KOPT-K1 (cell line): ENCODE data around the gene POLR2A.

ENCODE experiments used
- H3K27ac ChIP-seq: fragments of 200-600 bp; sonication (generic); 2 replicates; pipeline ENCODE4 v1.5.1; 2016; ENCODE audit warnings: antibody characterized with exemption, mild to moderate bottlenecking, low read depth, low read length; ENCODE audit not compliant: poor library complexity, severe bottlenecking
- H3K36me3 ChIP-seq: fragments of 200-600 bp; sonication (generic); 2 replicates; pipeline ENCODE4 v1.5.1; 2017; ENCODE audit warnings: antibody characterized with exemption, mild to moderate bottlenecking, low read length, moderate library complexity; ENCODE audit not compliant: insufficient read depth
- H3K9me3 ChIP-seq: fragments of 200-600 bp; sonication (generic); 2 replicates; pipeline ENCODE4 v1.5.1; 2017; ENCODE audit warnings: antibody characterized with exemption, low read length, mild to moderate bottlenecking; ENCODE audit not compliant: insufficient read depth, poor library complexity, severe bottlenecking

The POLR2A gene

GRCh38 chr17:7538050-7538449, 53.9 kb downstream of the POLR2A start:
- Histone ChIP-seq H3K9me3 (peaks cover 18% of the 10 kb centered on the region), H3K36me3 (no peaks in the 10 kb centered on the region), H3K27ac (no peak overlapping the region)

- H3K9me3 ChIP-seq: peaks cover 18% of the 10 kb centered on the region
- H3K27ac ChIP-seq: no peak overlapping the region
- H3K36me3 ChIP-seq: no peaks in the 10 kb centered on the region
Observed at GRCh38 chr17:7538891-7539545, 54.9 kb downstream of the POLR2A start.

- peaks cover 18% of the 10 kb centered on the region for H3K9me3 ChIP-seq
- no peaks in the 10 kb centered on the region for H3K36me3 ChIP-seq
- H3K27ac ChIP-seq: no peak overlapping the region
Observed at GRCh38 chr17:7541074-7541621, 57.0 kb downstream of the POLR2A start.

GRCh38 chr17:7544911-7545310, 60.7 kb downstream of the POLR2A start:
- Histone ChIP-seq H3K36me3 (no peaks in the 10 kb centered on the region), H3K9me3 (no peaks in the 10 kb centered on the region), H3K27ac (no peak overlapping the region)

DNA sequence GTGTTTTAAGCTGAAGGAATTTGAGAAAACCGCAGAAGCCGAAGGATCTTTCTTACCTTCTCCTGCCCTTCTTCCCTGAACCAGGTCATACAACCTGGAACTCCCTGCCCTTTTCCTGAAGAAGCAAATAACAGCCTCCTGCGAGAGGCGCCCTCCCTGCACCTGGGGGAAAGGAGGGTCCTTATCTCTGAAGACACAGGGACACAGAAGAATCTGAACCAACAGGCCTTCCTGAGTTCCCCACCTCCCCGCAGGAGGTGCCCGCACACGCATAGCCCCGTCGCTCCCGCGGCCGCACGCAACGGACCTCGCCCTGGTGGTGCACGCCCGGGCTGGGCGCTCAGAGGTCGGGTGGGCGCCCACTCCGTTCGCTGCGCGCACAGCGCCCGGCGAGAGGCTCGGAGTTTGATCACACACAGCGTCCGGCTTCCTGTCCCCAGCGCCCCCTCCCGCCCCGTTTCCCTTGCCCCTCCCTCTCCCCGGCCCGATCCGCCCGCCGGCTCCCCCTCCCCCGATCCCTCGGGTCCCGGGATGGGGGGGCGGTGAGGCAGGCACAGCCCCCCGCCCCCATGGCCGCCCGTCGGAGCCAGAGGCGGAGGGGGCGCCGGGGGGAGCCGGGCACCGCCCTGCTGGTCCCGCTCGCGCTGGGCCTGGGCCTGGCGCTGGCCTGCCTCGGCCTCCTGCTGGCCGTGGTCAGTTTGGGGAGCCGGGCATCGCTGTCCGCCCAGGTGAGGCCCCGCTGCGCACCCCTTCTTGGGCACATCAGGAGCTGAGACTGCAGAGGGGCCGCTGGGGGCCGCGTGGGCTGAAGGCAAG, 64.6 kb downstream of the POLR2A start, which contains the start of gene TNFSF12:
Gene TNFSF12, plus strand, starts transcription at position 474 of the 816 bp plus-strand sequence. Its CDS starts 96 bp downstream, at position 570.
- H3K9me3 ChIP-seq: no peaks in the 10 kb centered on the region
- H3K36me3 ChIP-seq: no peaks in the 10 kb centered on the region
- peak within 1 kb of the TSS; percentile 7 for H3K27ac ChIP-seq
